Cortex of kidney (tissue), 1 donor: ENCODE results near the gene ZNF497.
"Not testable (repeated sequence)": the region's sequence is repeated elsewhere in the genome, so short reads cannot be mapped to it uniquely, and the experiment has no call there.

Source experiments
- DNase-seq: peaks from one replicate; lab custom pipeline; 2025; lab: John Stamatoyannopoulos, UW

ZNF497 gene

GRCh38 chr19:58348080-58348479 is 14.5 kb downstream of the ZNF497 start:
- DNase-seq, result not testable (repeated sequence)

- no peak for DNase-seq
Observed at GRCh38 chr19:58346961-58347929, 15.3 kb downstream of the ZNF497 start.

GRCh38 chr19:58345558-58345957 is 17.0 kb downstream of the ZNF497 start:
- no peak for DNase-seq

GRCh38 chr19:58338825-58339558 is 23.6 kb downstream of the ZNF497 start:
- DNase-seq, result no peak

- no peak for DNase-seq
Observed at GRCh38 chr19:58338336-58338735, 24.2 kb downstream of the ZNF497 start.

- no peak for DNase-seq
Observed at GRCh38 chr19:58336820-58337219, 25.7 kb downstream of the ZNF497 start.

- DNase-seq, result no peak
Observed at GRCh38 chr19:58336216-58336615, 26.3 kb downstream of the ZNF497 start.

GRCh38 chr19:58335630-58336029 is 26.9 kb downstream of the ZNF497 start:
- DNase-seq, result no peak

- no peak for DNase-seq
Observed at GRCh38 chr19:58334691-58335249, 27.8 kb downstream of the ZNF497 start.

- no peak for DNase-seq
Observed at GRCh38 chr19:58332697-58333096, 29.9 kb downstream of the ZNF497 start.

- DNase-seq, result no peak
Observed at GRCh38 chr19:58330458-58330857, 32.1 kb downstream of the ZNF497 start.

GRCh38 chr19:58328999-58329398 is 33.6 kb downstream of the ZNF497 start:
- no peak for DNase-seq

GRCh38 chr19:58326914-58327726 is 35.4 kb downstream of the ZNF497 start, which contains the start of gene ZSCAN22:
Gene ZSCAN22, plus strand, starts transcription at chr19:58326994. Its CDS starts 7,809 bp downstream, at chr19:58334803.
- DNase-seq, result no peak

GRCh38 chr19:58326501-58326913 is 36.0 kb downstream of the ZNF497 start:
- no peak for DNase-seq

- DNase-seq, result no peak
Observed at GRCh38 chr19:58325311-58326022, 37.1 kb downstream of the ZNF497 start.

GRCh38 chr19:58319241-58319640 is 43.3 kb downstream of the ZNF497 start:
- DNase-seq, result no peak

- no peak for DNase-seq
Observed at GRCh38 chr19:58318297-58318696, 44.3 kb downstream of the ZNF497 start.

GRCh38 chr19:58317476-58318072 is 45.0 kb downstream of the ZNF497 start:
- no peak for DNase-seq

GRCh38 chr19:58315580-58315979 is 47.0 kb downstream of the ZNF497 start:
- DNase-seq, result no peak

GRCh38 chr19:58311345-58311865 is 51.1 kb downstream of the ZNF497 start:
- DNase-seq, result no peak
